Activated CD8-positive, alpha-beta T cell treated with anti-CD3 and anti-CD28 coated beads for 36 hours (primary cell): Measurements from ENCODE around the gene CELF2. TPM values are rescaled to one million over a fixed set of nuclear protein-coding genes. Genes with fewer than 3 reads are reported as not detected.

Source experiments
- ATAC-seq: fragments of 200-7000 bp; cut with Tn5 transposase; one replicate; pipeline ENCODE4 v1.10.0; 2021; ENCODE audit warnings: mild to moderate bottlenecking, moderate library complexity
- CTCF ChIA-PET: fragments of 350-600 bp; sonication (Branson Sonifier 250); formaldehyde crosslinking; loops from one replicate; lab custom pipeline; 2021; ENCODE audit warnings: antibody characterized with exemption; lab: Charles Lee
- POLR2A ChIA-PET: fragments of 350-600 bp; sonication (Branson Sonifier 250); formaldehyde crosslinking; loops from one replicate; lab custom pipeline; 2021; ENCODE audit warnings: antibody characterized with exemption; lab: Charles Lee
- DNase-seq: peaks from one replicate; pipeline ENCODE4 v3.0.0-alpha.2; 2020
- H3K27ac Mint-ChIP-seq: one replicate; pipeline ENCODE4 v1.8.0; 2021; ENCODE audit warnings: mild to moderate bottlenecking, mixed read lengths
- H3K27me3 Mint-ChIP-seq: one replicate; pipeline ENCODE4 v1.8.0; 2021; ENCODE audit warnings: mixed read lengths
- H3K36me3 Mint-ChIP-seq: one replicate; pipeline ENCODE4 v1.8.0; 2021; ENCODE audit warnings: low read depth, mixed read lengths
- H3K4me1 Mint-ChIP-seq: one replicate; pipeline ENCODE4 v1.8.0; 2021; ENCODE audit warnings: low read depth, mixed read lengths
- H3K4me3 Mint-ChIP-seq: one replicate; pipeline ENCODE4 v1.8.0; 2021; ENCODE audit warnings: mild to moderate bottlenecking, moderate library complexity, mixed read lengths
- H3K9me3 Mint-ChIP-seq: one replicate; pipeline ENCODE4 v1.8.0; 2021; ENCODE audit warnings: mixed read lengths
- intact Hi-C: fragments of 100-400 bp; cut with micrococcal nuclease; formaldehyde crosslinking; loops from one replicate; pipeline ENCODE4 v1.10.0; 2022
- total RNA-seq, 2 experiments: library from RNA; stranded (reverse); gene quantifications; one replicate each; pipeline ENCODE4 v1.2.3, GENCODE V29; 2021
- TF ChIP-seq, protein P1 (sequence below): fragments of 200-600 bp; IDR thresholded peaks from one replicate; pipeline ENCODE4 v1.8.0; 2022; ENCODE audit warnings: antibody characterized with exemption, mild to moderate bottlenecking

CELF2 gene
- total RNA-seq, 2 experiments from 2014 or later: 132 to 133 TPM

DNA sequence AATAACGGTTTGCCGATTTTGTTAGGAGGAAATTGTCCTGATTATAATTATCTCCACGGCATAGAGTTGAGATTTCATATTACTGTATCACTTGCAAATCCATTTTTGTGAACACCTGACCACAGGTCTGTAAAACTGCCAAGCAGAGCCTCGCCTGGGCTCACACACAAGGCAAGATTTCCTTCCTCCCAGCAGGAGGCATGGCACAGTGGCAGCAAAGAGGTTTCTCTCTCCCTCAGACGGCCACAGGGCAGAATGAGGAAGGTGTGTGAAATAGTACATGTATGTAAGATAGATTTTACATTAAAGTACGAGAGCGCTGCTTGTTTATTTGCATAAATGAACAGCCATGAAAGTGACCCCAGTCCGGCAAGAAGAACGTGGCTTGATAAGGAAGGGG, 130.1 kb downstream of the CELF2 start:
- H3K36me3 Mint-ChIP-seq: no peaks in the 10 kb centered on the region
- no peaks in the 10 kb centered on the region for H3K27me3 Mint-ChIP-seq
- peak; percentile 14 for ATAC-seq
- H3K27ac Mint-ChIP-seq: peak overlapping the region; percentile 93
- H3K9me3 Mint-ChIP-seq: peaks cover 2% of the 10 kb centered on the region
- H3K4me3 Mint-ChIP-seq: peak overlapping the region; percentile 74
- intact Hi-C loops: loop anchor here (5.0 kb wide), 1 partner anchor 35 kb away; no protein-coding TSS in a partner anchor
- ChIA-PET POLR2A (interaction anchor here (2.1 to 13.3 kb wide), 5 partner anchors 17 to 89 kb away, joined by 6 to 261 read pairs (median 12); no protein-coding TSS in a partner anchor), CTCF (interaction anchor here (1.5 to 10.3 kb wide), 2 partner anchors 17 to 21 kb away, joined by 4 to 100 read pairs; no protein-coding TSS in a partner anchor)
- TF ChIP-seq, protein P1, sequence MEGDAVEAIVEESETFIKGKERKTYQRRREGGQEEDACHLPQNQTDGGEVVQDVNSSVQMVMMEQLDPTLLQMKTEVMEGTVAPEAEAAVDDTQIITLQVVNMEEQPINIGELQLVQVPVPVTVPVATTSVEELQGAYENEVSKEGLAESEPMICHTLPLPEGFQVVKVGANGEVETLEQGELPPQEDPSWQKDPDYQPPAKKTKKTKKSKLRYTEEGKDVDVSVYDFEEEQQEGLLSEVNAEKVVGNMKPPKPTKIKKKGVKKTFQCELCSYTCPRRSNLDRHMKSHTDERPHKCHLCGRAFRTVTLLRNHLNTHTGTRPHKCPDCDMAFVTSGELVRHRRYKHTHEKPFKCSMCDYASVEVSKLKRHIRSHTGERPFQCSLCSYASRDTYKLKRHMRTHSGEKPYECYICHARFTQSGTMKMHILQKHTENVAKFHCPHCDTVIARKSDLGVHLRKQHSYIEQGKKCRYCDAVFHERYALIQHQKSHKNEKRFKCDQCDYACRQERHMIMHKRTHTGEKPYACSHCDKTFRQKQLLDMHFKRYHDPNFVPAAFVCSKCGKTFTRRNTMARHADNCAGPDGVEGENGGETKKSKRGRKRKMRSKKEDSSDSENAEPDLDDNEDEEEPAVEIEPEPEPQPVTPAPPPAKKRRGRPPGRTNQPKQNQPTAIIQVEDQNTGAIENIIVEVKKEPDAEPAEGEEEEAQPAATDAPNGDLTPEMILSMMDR: no peak
- peak; percentile 52 for DNase-seq
- H3K4me1 Mint-ChIP-seq: peaks cover 92% of the 10 kb centered on the region

DNA sequence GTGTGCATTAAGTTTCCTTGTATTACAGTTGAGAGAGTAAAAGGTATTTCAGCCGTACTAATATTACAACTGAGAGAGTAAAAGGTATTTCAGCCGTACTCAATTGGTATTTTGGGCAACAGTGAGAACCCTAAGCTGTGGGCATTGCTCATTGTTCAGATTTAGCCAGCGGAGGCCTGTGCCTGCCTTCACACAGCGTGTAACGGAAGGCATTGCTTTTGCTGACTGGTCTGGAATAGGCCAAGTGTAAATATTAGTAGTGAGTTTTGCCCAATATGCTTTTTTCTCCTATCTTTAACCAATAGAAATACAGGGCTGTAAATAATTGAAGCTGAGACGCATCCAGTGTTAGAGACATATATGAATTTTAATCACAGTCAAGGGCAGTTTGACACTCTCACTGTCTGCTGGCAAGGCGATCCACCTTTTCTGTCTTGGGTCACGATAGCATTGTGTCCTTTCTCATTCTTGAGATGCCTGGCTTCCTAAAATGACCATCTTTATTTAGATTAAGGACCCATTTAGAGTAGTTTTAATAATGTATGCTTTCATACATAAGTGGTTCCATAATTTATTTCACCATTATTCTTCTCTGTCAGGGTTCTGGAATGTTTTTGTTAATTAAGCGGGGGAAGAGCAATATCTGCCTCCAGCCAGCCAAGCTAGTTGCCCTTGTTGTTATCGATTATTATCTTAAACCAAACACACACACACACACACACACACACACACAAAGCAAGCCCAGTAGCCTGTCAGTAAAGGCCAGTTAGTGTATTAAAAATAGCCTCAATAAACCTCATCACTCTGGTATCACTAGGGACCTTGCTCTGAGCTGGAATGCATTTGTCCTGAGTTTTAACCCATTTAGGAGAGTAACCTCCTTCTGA, 130.7 kb downstream of the CELF2 start:
- H3K36me3 Mint-ChIP-seq: no peaks in the 10 kb centered on the region
- CTCF ChIA-PET: interaction anchor here (1.4 to 10.3 kb wide), 2 partner anchors 17 to 35 kb away, joined by 7 to 100 read pairs; no protein-coding TSS in a partner anchor
- ATAC-seq (no peak), DNase-seq (no peak)
- peak overlapping the region; percentile 74 for H3K4me3 Mint-ChIP-seq
- TF ChIP-seq, protein P1: no peak
- peaks cover 91% of the 10 kb centered on the region for H3K4me1 Mint-ChIP-seq
- H3K9me3 Mint-ChIP-seq: peaks cover 2% of the 10 kb centered on the region
- H3K27me3 Mint-ChIP-seq: no peaks in the 10 kb centered on the region
- intact Hi-C loops: loop anchor here (5.0 kb wide), 1 partner anchor 34 kb away; no protein-coding TSS in a partner anchor
- POLR2A ChIA-PET: interaction anchor here (1.7 to 13.3 kb wide), 8 partner anchors 12 to 88 kb away, joined by 4 to 261 read pairs (median 6); no protein-coding TSS in a partner anchor
- H3K27ac Mint-ChIP-seq: peak overlapping the region; percentile 93

DNA sequence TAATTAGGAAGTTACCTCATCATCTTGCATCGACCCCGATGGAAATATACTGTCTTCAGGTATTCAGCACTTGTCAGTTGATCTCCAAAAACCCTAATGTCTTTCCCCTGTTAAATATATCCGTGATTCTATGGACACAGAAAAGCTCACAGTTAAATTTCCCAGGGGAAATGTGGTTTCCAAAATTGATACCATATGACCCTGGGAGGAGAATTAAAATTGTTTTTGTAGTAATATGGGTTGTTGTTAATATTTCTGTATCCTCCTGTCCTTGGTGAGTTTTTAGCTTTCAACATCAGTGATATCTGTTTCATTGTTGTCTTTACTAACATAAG, 132.1 kb downstream of the CELF2 start:
- DNase-seq (no peak), ATAC-seq (no peak)
- CTCF ChIA-PET: interaction anchor here (0.8 to 10.3 kb wide), 6 partner anchors 10 to 87 kb away, joined by 3 to 100 read pairs (median 4); no protein-coding TSS in a partner anchor
- intact Hi-C loops: loop anchor here (5.0 kb wide), 1 partner anchor 33 kb away; no protein-coding TSS in a partner anchor
- H3K9me3 Mint-ChIP-seq: no peaks in the 10 kb centered on the region
- TF ChIP-seq, protein P1: no peak
- no peaks in the 10 kb centered on the region for H3K27me3 Mint-ChIP-seq
- POLR2A ChIA-PET: interaction anchor here (0.6 to 13.3 kb wide), 14 partner anchors 13 to 253 kb away, joined by 3 to 261 read pairs (median 5); no protein-coding TSS in a partner anchor
- peak overlapping the region; percentile 93 for H3K27ac Mint-ChIP-seq
- no peaks in the 10 kb centered on the region for H3K36me3 Mint-ChIP-seq
- H3K4me1 Mint-ChIP-seq: peaks cover 94% of the 10 kb centered on the region
- peak overlapping the region; percentile 74 for H3K4me3 Mint-ChIP-seq

DNA sequence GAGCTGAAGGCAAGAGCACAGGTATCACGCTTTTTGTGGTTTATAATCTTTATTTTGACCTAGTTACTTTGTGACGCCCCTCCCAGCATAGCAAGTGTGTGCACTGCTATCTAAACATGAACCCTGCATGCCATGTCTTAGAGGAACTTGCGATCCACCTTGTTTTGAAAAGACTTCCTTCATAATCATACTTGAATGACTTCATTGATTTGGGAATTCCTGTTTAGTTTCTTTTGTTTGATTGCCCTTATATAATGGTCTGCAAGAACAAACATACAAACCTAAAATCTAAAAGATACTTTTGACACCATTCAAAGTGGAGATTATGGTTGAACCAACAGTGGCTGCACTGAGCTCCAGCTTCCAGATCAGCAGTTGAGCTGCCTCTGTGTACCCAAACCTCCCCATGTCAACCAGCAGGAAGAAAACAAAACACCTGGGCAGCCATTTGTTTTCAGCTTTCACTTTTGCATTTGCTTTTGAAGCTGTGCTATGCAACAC, 132.6 kb downstream of the CELF2 start:
- intact Hi-C loops: no loop called here
- ATAC-seq: peak; percentile 22
- Mint-ChIP-seq H3K9me3 (no peaks in the 10 kb centered on the region), H3K27me3 (no peaks in the 10 kb centered on the region), H3K4me1 (peaks cover 93% of the 10 kb centered on the region), H3K36me3 (no peaks in the 10 kb centered on the region), H3K27ac (peak overlapping the region; percentile 93), H3K4me3 (peak overlapping the region; percentile 74)
- ChIA-PET POLR2A (interaction anchor here (0.6 to 13.3 kb wide), 11 partner anchors 14 to 252 kb away, joined by 3 to 261 read pairs (median 5); no protein-coding TSS in a partner anchor), CTCF (interaction anchor here (0.8 to 10.3 kb wide), 6 partner anchors 9 to 87 kb away, joined by 3 to 100 read pairs (median 4); no protein-coding TSS in a partner anchor)
- TF ChIP-seq, protein P1: no peak
- DNase-seq: peak; percentile 31
